Thoracic aorta (tissue), 2 donors: ENCODE results near the gene CFAP298. TPM values are rescaled to one million over a fixed set of nuclear protein-coding genes. Genes with fewer than 3 reads are reported as not detected.

Source experiments
- ATAC-seq: fragments of 150-250 bp; one replicate; pipeline ENCODE4 v1.8.0; 2017; ENCODE audit warnings: low read depth; ENCODE audit not compliant: insufficient number of reproducible peaks, low FRiP score
- DNase-seq: peaks from one replicate; pipeline ENCODE4 v3.0.0-alpha.2; 2020; ENCODE audit warnings: low spot score
- H3K27ac ChIP-seq, 2 donors: fragments of 200-600 bp; sonication (generic); 1 replicate in 1 of 2; 2 replicates in 1 of 2; pipeline ENCODE4 v1.5.1; 2016; ENCODE audit warnings: mild to moderate bottlenecking in 2 of 2, moderate library complexity in 2 of 2
- H3K27me3 ChIP-seq: fragments of 200-600 bp; sonication (generic); replicated peaks from 2 replicates; pipeline ENCODE4 v1.6.0; 2016; ENCODE audit warnings: mild to moderate bottlenecking; ENCODE audit not compliant: insufficient read depth
- H3K36me3 ChIP-seq: fragments of 200-600 bp; sonication (generic); one replicate; pipeline ENCODE4 v1.5.1; 2016
- H3K4me1 ChIP-seq, 2 donors: fragments of 200-600 bp; sonication (generic); 1 replicate in 1 of 2; 2 replicates in 1 of 2; pipeline versions ENCODE4 v1.5.1 to v1.6.0; 2016; ENCODE audit warnings: low read depth in 2 of 2, mild to moderate bottlenecking in 1 of 2; ENCODE audit not compliant: control insufficient read depth in 1 of 2
- H3K4me3 ChIP-seq: fragments of 200-600 bp; sonication (generic); 2 replicates; pipeline ENCODE4 v1.5.1; 2016; ENCODE audit warnings: mild to moderate bottlenecking
- H3K9me3 ChIP-seq: fragments of 200-600 bp; sonication (generic); 2 replicates; pipeline ENCODE4 v1.5.1; 2016
- total RNA-seq, 2 donors: library from RNA; depleted of rRNA; stranded (reverse); fragments of >200 nt; gene quantifications; one replicate each; pipeline versions ENCODE4 v1.1.0 to v1.2.3, GENCODE V29; 2016
- TF ChIP-seq, protein P1 (sequence below): fragments of 200-600 bp; sonication (generic); IDR thresholded peaks from one replicate; pipeline ENCODE4 v1.5.1; 2019; ENCODE audit warnings: antibody characterized with exemption

The CFAP298 gene
- total RNA-seq, 2 donors from 2014 or later, result 22.7 to 31.4 TPM

GRCh38 chr21:32560896-32561295, 51.3 kb downstream of the CFAP298 start:
- ATAC-seq (no peak), DNase-seq (no peak)
- Histone ChIP-seq H3K4me3 (no peak overlapping the region), H3K9me3 (no peaks in the 10 kb centered on the region), H3K4me1 (peaks cover 3 to 25% of the 10 kb centered on the region in 2 donors), H3K36me3 (no peaks in the 10 kb centered on the region), H3K27me3 (no peaks in the 10 kb centered on the region), H3K27ac (no peak overlapping the region)
- TF ChIP-seq, protein P1, sequence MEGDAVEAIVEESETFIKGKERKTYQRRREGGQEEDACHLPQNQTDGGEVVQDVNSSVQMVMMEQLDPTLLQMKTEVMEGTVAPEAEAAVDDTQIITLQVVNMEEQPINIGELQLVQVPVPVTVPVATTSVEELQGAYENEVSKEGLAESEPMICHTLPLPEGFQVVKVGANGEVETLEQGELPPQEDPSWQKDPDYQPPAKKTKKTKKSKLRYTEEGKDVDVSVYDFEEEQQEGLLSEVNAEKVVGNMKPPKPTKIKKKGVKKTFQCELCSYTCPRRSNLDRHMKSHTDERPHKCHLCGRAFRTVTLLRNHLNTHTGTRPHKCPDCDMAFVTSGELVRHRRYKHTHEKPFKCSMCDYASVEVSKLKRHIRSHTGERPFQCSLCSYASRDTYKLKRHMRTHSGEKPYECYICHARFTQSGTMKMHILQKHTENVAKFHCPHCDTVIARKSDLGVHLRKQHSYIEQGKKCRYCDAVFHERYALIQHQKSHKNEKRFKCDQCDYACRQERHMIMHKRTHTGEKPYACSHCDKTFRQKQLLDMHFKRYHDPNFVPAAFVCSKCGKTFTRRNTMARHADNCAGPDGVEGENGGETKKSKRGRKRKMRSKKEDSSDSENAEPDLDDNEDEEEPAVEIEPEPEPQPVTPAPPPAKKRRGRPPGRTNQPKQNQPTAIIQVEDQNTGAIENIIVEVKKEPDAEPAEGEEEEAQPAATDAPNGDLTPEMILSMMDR, result no peak

- Histone ChIP-seq H3K27me3 (no peaks in the 10 kb centered on the region), H3K4me3 (no peak overlapping the region), H3K9me3 (no peaks in the 10 kb centered on the region), H3K4me1 (peaks cover 3 to 16% of the 10 kb centered on the region in 2 donors), H3K27ac (no peak overlapping the region), H3K36me3 (no peaks in the 10 kb centered on the region)
- DNase-seq (no peak), ATAC-seq (no peak)
- TF ChIP-seq, protein P1, result no peak
Observed at GRCh38 chr21:32559006-32559610, 53.1 kb downstream of the CFAP298 start.

DNA sequence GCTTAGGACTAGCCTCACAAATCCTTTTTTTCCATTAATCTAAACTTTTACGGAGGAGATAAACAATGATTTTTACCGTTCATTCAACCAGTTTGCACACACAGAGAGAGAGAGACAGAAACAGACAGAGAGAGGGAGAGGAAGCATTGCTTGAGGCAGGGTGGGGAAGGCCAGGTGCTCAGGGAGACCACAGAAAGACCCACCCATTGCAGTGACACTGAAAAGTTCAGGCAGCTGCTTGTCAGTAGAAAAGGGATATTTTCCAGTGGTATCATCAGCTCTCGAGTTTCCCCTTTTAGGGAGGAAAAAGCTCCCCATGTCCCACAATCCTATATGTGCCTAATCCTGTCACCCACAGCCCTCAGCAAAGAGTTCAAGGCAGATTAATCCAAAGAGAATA, 54.1 kb downstream of the CFAP298 start:
- Histone ChIP-seq H3K4me1 (peaks cover 3 to 15% of the 10 kb centered on the region in 2 donors), H3K27me3 (no peaks in the 10 kb centered on the region), H3K36me3 (no peaks in the 10 kb centered on the region), H3K9me3 (no peaks in the 10 kb centered on the region), H3K27ac (no peak overlapping the region), H3K4me3 (no peak overlapping the region)
- DNase-seq (no peak), ATAC-seq (no peak)
- TF ChIP-seq, protein P1, result no peak

GRCh38 chr21:32554832-32555638, 57.1 kb downstream of the CFAP298 start:
- DNase-seq (no peak), ATAC-seq (no peak)
- Histone ChIP-seq H3K36me3 (no peaks in the 10 kb centered on the region), H3K27me3 (no peaks in the 10 kb centered on the region), H3K9me3 (no peaks in the 10 kb centered on the region), H3K4me1 (no peaks in the 10 kb centered on the region), H3K4me3 (no peak overlapping the region), H3K27ac (no peak overlapping the region)
- TF ChIP-seq, protein P1, result no peak

DNA sequence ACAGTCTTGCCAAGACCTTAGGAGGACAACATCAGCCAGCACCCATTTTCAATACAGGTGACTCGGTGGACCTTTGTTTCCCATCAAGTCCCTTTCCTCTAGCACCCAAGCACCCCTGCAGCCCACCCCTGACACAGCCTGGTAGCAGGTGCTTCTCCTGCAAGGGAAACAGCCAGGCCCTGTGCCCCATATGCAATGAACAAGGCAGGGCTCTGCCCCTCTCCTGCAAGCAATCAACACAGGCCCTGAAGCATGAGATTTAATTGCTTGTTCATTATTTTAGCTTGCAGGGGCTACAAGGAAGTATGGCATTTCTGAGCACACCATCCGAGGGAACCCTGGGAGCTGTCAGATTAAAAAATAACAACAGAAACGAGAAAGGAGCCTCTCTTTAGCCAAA, 62.3 kb downstream of the CFAP298 start:
- DNase-seq (no peak), ATAC-seq (no peak)
- no peak overlapping the region for H3K27ac ChIP-seq
- H3K27me3 ChIP-seq, result no peaks in the 10 kb centered on the region
- TF ChIP-seq, protein P1, result no peak
- no peaks in the 10 kb centered on the region for H3K36me3 ChIP-seq
- no peak overlapping the region for H3K4me3 ChIP-seq
- H3K9me3 ChIP-seq, result no peaks in the 10 kb centered on the region
- H3K4me1 ChIP-seq, result no peaks in the 10 kb centered on the region
